ENCODE measurements around the gene GTF2IRD1. TPM values are rescaled to one million over a fixed set of nuclear protein-coding genes. Genes with fewer than 3 reads are reported as not detected.

Gene GTF2IRD1
- total RNA-seq, 1 experiment from 2014 or later = 73.6 TPM

- no peaks in the 10 kb centered on the region for H3K36me3 ChIP-seq (ENCODE audit: insufficient read depth, low read length, poor library complexity, severe bottlenecking)
- intact Hi-C loops (cut with micrococcal nuclease; ENCODE audit: unreplicated experiment) = no loop called here
- ChIA-PET POLR2A (ENCODE audit: low non-redundant PET) (no interaction called here), CTCF (no interaction called here)
- H3K4me1 ChIP-seq (ENCODE audit: insufficient read depth, low read length, poor library complexity, severe bottlenecking) = no peaks in the 10 kb centered on the region
- H3K9me3 ChIP-seq (ENCODE audit: low read depth, low read length, poor library complexity, severe bottlenecking) = no peaks in the 10 kb centered on the region
- no peak overlapping the region for H3K27ac ChIP-seq (ENCODE audit: low read depth, low read length, poor library complexity, severe bottlenecking)
- DNase-seq (ENCODE audit: low spot score) = no peak
- no peak overlapping the region for H3K4me3 ChIP-seq (ENCODE audit: low read depth, low read length, poor library complexity, severe bottlenecking)
- BruUV-seq (replicated peaks) = no TSS peak
- TF ChIP-seq, protein P1, sequence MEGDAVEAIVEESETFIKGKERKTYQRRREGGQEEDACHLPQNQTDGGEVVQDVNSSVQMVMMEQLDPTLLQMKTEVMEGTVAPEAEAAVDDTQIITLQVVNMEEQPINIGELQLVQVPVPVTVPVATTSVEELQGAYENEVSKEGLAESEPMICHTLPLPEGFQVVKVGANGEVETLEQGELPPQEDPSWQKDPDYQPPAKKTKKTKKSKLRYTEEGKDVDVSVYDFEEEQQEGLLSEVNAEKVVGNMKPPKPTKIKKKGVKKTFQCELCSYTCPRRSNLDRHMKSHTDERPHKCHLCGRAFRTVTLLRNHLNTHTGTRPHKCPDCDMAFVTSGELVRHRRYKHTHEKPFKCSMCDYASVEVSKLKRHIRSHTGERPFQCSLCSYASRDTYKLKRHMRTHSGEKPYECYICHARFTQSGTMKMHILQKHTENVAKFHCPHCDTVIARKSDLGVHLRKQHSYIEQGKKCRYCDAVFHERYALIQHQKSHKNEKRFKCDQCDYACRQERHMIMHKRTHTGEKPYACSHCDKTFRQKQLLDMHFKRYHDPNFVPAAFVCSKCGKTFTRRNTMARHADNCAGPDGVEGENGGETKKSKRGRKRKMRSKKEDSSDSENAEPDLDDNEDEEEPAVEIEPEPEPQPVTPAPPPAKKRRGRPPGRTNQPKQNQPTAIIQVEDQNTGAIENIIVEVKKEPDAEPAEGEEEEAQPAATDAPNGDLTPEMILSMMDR (conservative IDR thresholded peaks at IDR 0.05; ENCODE audit: low read depth, low read length) = no peak
- no peak for TF ChIP-seq EZH2 (IDR thresholded peaks at IDR 0.05; ENCODE audit: borderline replicate concordance, low read depth, low read length, poor library complexity, severe bottlenecking)
- H3K27me3 ChIP-seq (replicated peaks; ENCODE audit: insufficient read depth, low read depth, low read length, poor library complexity) = no peaks in the 10 kb centered on the region
Measured at GRCh38 chr7:74498354-74498753, 44.6 kb downstream of the GTF2IRD1 start.

- POLR2A ChIA-PET (ENCODE audit: low non-redundant PET) = no interaction called here
- no peak for DNase-seq (ENCODE audit: low spot score)
- no peaks in the 10 kb centered on the region for H3K4me1 ChIP-seq (ENCODE audit: insufficient read depth, low read length, poor library complexity, severe bottlenecking)
- no peak overlapping the region for H3K27ac ChIP-seq (ENCODE audit: low read depth, low read length, poor library complexity, severe bottlenecking)
- intact Hi-C loops (cut with micrococcal nuclease; ENCODE audit: unreplicated experiment) = no loop called here
- CTCF ChIA-PET = no interaction called here
- TF ChIP-seq, protein P1 (conservative IDR thresholded peaks at IDR 0.05; ENCODE audit: low read depth, low read length) = no peak
- TF ChIP-seq EZH2 (IDR thresholded peaks at IDR 0.05; ENCODE audit: borderline replicate concordance, low read depth, low read length, poor library complexity, severe bottlenecking) = no peak
- no TSS peak for BruUV-seq (replicated peaks)
- H3K36me3 ChIP-seq (ENCODE audit: insufficient read depth, low read length, poor library complexity, severe bottlenecking) = no peaks in the 10 kb centered on the region
- no peaks in the 10 kb centered on the region for H3K9me3 ChIP-seq (ENCODE audit: low read depth, low read length, poor library complexity, severe bottlenecking)
- no peaks in the 10 kb centered on the region for H3K27me3 ChIP-seq (replicated peaks; ENCODE audit: insufficient read depth, low read depth, low read length, poor library complexity)
- no peak overlapping the region for H3K4me3 ChIP-seq (ENCODE audit: low read depth, low read length, poor library complexity, severe bottlenecking)
Measured at GRCh38 chr7:74498996-74499834, 45.5 kb downstream of the GTF2IRD1 start.

DNA sequence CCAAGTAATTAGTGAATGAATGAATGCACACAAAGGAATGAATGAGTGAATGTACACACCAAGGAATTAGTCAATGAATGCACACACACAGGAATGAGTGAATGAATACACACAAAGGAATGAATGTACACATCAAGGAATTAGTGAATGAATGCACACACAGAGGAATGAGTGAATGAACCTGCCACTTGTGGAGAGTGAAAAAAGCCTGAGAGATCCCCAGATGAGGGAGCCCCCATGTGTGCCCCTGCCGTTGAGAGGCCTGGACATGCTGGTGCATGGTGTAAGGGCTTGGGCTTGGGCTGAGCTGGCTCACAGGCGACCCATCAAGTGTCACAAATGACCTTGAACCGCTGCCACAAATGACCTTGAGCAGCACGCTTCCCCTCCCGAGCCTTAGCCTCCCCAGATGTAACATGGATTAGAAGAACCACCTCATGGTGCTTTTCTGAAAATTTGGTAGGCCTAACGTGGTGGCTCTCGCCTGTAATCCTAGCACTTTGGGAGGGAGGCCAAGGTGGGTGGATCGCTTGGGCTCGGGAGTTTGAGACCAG, 46.2 kb downstream of the GTF2IRD1 start:
- intact Hi-C loops (cut with micrococcal nuclease; ENCODE audit: unreplicated experiment) = no loop called here
- H3K27me3 ChIP-seq (replicated peaks; ENCODE audit: insufficient read depth, low read depth, low read length, poor library complexity) = no peaks in the 10 kb centered on the region
- BruUV-seq (replicated peaks) = no TSS peak
- H3K27ac ChIP-seq (ENCODE audit: low read depth, low read length, poor library complexity, severe bottlenecking) = no peak overlapping the region
- CTCF ChIA-PET = no interaction called here
- POLR2A ChIA-PET (ENCODE audit: low non-redundant PET) = no interaction called here
- no peaks in the 10 kb centered on the region for H3K4me1 ChIP-seq (ENCODE audit: insufficient read depth, low read length, poor library complexity, severe bottlenecking)
- H3K36me3 ChIP-seq (ENCODE audit: insufficient read depth, low read length, poor library complexity, severe bottlenecking) = no peaks in the 10 kb centered on the region
- no peak overlapping the region for H3K4me3 ChIP-seq (ENCODE audit: low read depth, low read length, poor library complexity, severe bottlenecking)
- TF ChIP-seq EZH2 (IDR thresholded peaks at IDR 0.05; ENCODE audit: borderline replicate concordance, low read depth, low read length, poor library complexity, severe bottlenecking) = no peak
- TF ChIP-seq, protein P1 (conservative IDR thresholded peaks at IDR 0.05; ENCODE audit: low read depth, low read length) = no peak
- no peak for DNase-seq (ENCODE audit: low spot score)
- no peaks in the 10 kb centered on the region for H3K9me3 ChIP-seq (ENCODE audit: low read depth, low read length, poor library complexity, severe bottlenecking)

Data from A673 (cell line).